ENCODE results near the gene QRFP. TPM values are rescaled to one million over a fixed set of nuclear protein-coding genes. Genes with fewer than 3 reads are reported as not detected.

Gene QRFP
- total RNA-seq, result not detected in 2 replicates

GRCh38 chr9:130896233-130897014, at the start of gene QRFP:
Gene QRFP, minus strand, starts transcription at chr9:130896812. Its CDS starts 2,974 bp downstream, at chr9:130893838.
- H3K36me3 ChIP-seq (ENCODE audit: control insufficient read depth, insufficient read depth, low read length), result no peaks in the 10 kb centered on the region
- FAIRE-seq, result no peak
- DNase-seq (ENCODE audit: low read depth), result no peak
- TF ChIP-seq CTCF (IDR thresholded peaks at IDR 0.05; ENCODE audit: insufficient read depth, low read length, severe bottlenecking), result peak; percentile 19
- H3K27me3 ChIP-seq (ENCODE audit: control insufficient read depth, insufficient read depth, low read length), result peaks cover 11% of the 10 kb centered on the region
- no peak within 1 kb of the TSS for H3K4me3 ChIP-seq (ENCODE audit: low read depth, low read length)

- no peak for TF ChIP-seq CTCF (IDR thresholded peaks at IDR 0.05; ENCODE audit: insufficient read depth, low read length, severe bottlenecking)
- DNase-seq (ENCODE audit: low read depth), result no peak
- FAIRE-seq, result no peak
- Histone ChIP-seq H3K36me3 (ENCODE audit: control insufficient read depth, insufficient read depth, low read length) (no peaks in the 10 kb centered on the region), H3K4me3 (ENCODE audit: low read depth, low read length) (no peak overlapping the region), H3K27me3 (ENCODE audit: control insufficient read depth, insufficient read depth, low read length) (peaks cover 8% of the 10 kb centered on the region)
Measured at GRCh38 chr9:130945173-130945572, 48.6 kb upstream of the QRFP start.

GRCh38 chr9:130944510-130945058, 48.0 kb upstream of the QRFP start:
- no peak for TF ChIP-seq CTCF (IDR thresholded peaks at IDR 0.05; ENCODE audit: insufficient read depth, low read length, severe bottlenecking)
- no peak for DNase-seq (ENCODE audit: low read depth)
- H3K27me3 ChIP-seq (ENCODE audit: control insufficient read depth, insufficient read depth, low read length), result peaks cover 9% of the 10 kb centered on the region
- no peak for FAIRE-seq
- H3K36me3 ChIP-seq (ENCODE audit: control insufficient read depth, insufficient read depth, low read length), result no peaks in the 10 kb centered on the region
- no peak overlapping the region for H3K4me3 ChIP-seq (ENCODE audit: low read depth, low read length)

GRCh38 chr9:130943777-130944176, 47.2 kb upstream of the QRFP start:
- Histone ChIP-seq H3K36me3 (ENCODE audit: control insufficient read depth, insufficient read depth, low read length) (no peaks in the 10 kb centered on the region), H3K4me3 (ENCODE audit: low read depth, low read length) (no peak overlapping the region), H3K27me3 (ENCODE audit: control insufficient read depth, insufficient read depth, low read length) (peaks cover 10% of the 10 kb centered on the region)
- FAIRE-seq (no peak), DNase-seq (ENCODE audit: low read depth) (no peak)
- no peak for TF ChIP-seq CTCF (IDR thresholded peaks at IDR 0.05; ENCODE audit: insufficient read depth, low read length, severe bottlenecking)

GRCh38 chr9:130943221-130943620, 46.6 kb upstream of the QRFP start:
- no peak overlapping the region for H3K4me3 ChIP-seq (ENCODE audit: low read depth, low read length)
- DNase-seq (ENCODE audit: low read depth) (no peak), FAIRE-seq (no peak)

More at GRCh38 chr9:130943221-130943620, 46.6 kb upstream of the QRFP start:
- Histone ChIP-seq H3K36me3 (ENCODE audit: control insufficient read depth, insufficient read depth, low read length) (no peaks in the 10 kb centered on the region), H3K27me3 (ENCODE audit: control insufficient read depth, insufficient read depth, low read length) (peaks cover 10% of the 10 kb centered on the region)
- TF ChIP-seq CTCF (IDR thresholded peaks at IDR 0.05; ENCODE audit: insufficient read depth, low read length, severe bottlenecking), result no peak
